MM.1S (cell line): ENCODE data around the gene AKR1A1.

Source experiments
- CTCF ChIP-seq: fragments of 300-600 bp; sonication (generic); IDR thresholded peaks from 2 replicates; pipeline ENCODE4 v1.5.1; 2016; ENCODE audit warnings: antibody characterized with exemption, low read length, mixed read lengths
- EZH2 ChIP-seq: fragments of 300-600 bp; sonication (generic); optimal IDR thresholded peaks from 2 replicates; pipeline ENCODE3; 2017; ENCODE audit warnings: low read depth, mild to moderate bottlenecking, antibody characterized with exemption, low read length, mixed read lengths

DNA sequence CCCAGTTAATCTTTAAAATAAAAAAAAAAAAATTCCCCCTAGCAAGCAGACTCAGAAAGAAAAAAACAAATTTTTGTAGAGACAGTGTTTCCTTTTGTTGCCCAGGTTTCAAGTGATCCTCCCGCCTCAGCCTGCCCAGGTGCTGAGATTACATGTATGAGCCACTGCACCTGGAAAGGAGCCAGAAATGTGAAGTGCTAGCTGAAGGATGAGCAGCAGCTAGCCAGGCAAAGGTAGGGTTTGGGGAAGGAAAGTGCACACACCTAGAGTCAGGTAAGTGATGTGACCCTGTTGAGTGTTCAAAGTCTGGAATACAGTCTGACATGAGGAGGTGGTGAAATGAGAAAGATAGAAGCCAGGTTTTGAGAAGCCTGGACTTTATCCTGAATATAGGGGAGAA, 1.7 kb downstream of the AKR1A1 start:
- no peak for TF ChIP-seq CTCF
- no peak for TF ChIP-seq EZH2
